ENCODE data around the gene EDC3.

The EDC3 gene

GRCh38 chr15:74627766-74628165, 68.1 kb downstream of the EDC3 start:
- no peak for DNase-seq (ENCODE audit: low read depth, low spot score)
- in situ Hi-C loops (cut with HindIII; ENCODE audit: low sequenced_read_pairs) = no loop called here

DNA sequence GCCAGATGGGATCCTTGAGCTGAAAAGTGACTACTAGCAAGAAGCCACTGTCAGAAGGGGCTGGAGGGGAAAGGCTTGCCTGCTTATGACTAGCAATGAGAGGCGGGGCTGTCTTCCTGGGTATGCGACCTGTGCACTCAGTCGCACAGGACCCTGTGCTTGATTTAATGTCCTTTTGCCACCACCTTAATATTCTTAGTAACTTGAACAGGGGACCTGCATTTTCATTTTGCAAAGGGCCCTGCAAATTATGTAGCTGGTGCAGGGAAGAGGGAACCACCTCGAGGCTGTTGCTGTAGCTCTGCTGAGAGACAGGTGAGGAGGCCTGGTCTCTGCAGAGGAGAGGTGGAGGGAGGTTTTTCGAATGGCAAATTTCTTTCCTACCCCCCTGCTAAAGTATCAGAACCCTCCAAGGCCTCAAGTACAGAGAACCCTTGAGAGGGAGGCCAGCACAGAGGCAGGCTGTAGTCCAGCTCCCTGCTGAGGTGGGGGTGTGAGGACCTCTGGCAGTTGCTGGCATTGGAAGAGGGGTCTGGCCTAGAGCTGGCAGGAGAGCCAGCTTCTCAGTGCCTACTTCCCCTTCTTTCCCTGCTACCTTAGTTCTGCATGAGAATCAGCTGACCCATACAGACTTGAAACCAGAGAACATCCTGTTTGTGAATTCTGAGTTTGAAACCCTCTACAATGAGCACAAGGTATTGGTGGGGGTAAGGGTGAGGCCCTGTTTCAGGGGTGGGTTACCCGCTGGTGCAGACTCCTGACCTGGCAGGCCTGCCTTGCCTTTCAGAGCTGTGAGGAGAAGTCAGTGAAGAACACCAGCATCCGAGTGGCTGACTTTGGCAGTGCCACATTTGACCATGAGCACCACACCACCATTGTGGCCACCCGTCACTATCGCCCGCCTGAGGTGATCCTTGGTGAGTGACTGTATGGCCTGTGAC, 68.8 kb downstream of the EDC3 start:
- DNase-seq (ENCODE audit: low read depth, low spot score) = no peak

More at GRCh38 chr15:74627766-74628165, 68.1 kb downstream of the EDC3 start:
- no peak overlapping the region for H3K4me3 ChIP-seq (ENCODE audit: low read depth, low read length)
- TF ChIP-seq CTCF (IDR thresholded peaks at IDR 0.05; ENCODE audit: low read depth, low read length) = no peak

DNA sequence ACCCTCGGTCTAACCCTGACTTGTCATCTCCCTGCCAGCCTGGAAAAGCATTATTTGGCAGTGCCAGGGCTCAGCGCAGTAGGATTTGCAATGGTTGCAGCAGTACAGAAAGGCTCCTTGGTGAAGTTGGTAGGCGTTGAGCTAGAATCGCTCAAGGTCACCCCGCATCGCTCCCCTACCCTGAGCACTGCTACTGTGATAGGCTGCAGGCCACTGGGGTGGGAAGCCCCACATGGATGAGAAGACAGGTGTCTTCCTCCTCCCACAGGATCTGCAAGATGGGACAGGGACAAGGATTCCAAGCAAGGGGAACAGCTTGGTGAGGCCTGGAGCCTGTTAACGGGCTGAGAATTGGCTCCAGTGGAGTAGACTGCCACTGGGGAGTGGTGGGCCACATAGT, 69.5 kb downstream of the EDC3 start:
- DNase-seq (ENCODE audit: low read depth, low spot score) = no peak
- in situ Hi-C loops (cut with HindIII; ENCODE audit: low sequenced_read_pairs) = no loop called here
- no peak overlapping the region for H3K4me3 ChIP-seq (ENCODE audit: low read depth, low read length)
- TF ChIP-seq CTCF (IDR thresholded peaks at IDR 0.05; ENCODE audit: low read depth, low read length) = no peak

More for the DNA sequence above, 68.8 kb downstream of the EDC3 start:
- TF ChIP-seq CTCF (IDR thresholded peaks at IDR 0.05; ENCODE audit: low read depth, low read length) = no peak
- in situ Hi-C loops (cut with HindIII; ENCODE audit: low sequenced_read_pairs) = no loop called here
- H3K4me3 ChIP-seq (ENCODE audit: low read depth, low read length) = no peak overlapping the region

GRCh38 chr15:74625693-74626092, 70.1 kb downstream of the EDC3 start:
- H3K4me3 ChIP-seq (ENCODE audit: low read depth, low read length) = no peak overlapping the region
- no peak for TF ChIP-seq CTCF (IDR thresholded peaks at IDR 0.05; ENCODE audit: low read depth, low read length)
- in situ Hi-C loops (cut with HindIII; ENCODE audit: low sequenced_read_pairs) = no loop called here
- DNase-seq (ENCODE audit: low read depth, low spot score) = no peak

DNA sequence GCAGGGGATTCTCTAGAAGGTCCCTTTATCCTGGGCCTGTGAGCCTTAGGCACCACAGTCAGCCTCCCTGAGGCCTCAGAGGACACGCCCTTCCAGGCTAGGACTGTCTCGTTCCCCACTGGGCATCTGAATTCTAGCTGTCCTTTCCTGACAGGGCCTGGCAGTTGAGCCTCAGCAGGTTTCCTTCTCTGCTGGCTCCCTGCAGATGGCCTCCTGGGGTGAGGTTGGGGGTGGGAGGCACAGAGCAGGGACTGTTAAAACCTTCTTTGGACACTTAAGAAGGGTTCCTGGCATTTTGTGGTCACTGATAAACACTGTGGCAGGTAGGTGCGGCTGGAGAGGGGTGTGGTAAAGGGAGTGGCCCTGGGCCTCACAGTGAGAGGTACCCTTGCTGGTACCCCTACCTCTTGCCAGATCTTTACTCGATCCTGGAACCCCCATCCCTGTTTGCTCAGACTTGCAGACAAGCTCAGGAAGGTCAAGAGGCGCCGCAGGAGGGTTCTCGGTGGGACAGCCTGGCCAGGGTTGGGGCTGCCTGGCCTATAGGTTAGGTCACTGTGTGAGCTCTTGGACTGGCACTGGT, 71.7 kb downstream of the EDC3 start:
- H3K4me3 ChIP-seq (ENCODE audit: low read depth, low read length) = no peak overlapping the region
- TF ChIP-seq CTCF (IDR thresholded peaks at IDR 0.05; ENCODE audit: low read depth, low read length) = no peak
- in situ Hi-C loops (cut with HindIII; ENCODE audit: low sequenced_read_pairs) = no loop called here
- no peak for DNase-seq (ENCODE audit: low read depth, low spot score)

GRCh38 chr15:74622758-74623157, 73.1 kb downstream of the EDC3 start:
- TF ChIP-seq CTCF (IDR thresholded peaks at IDR 0.05; ENCODE audit: low read depth, low read length) = no peak
- in situ Hi-C loops (cut with HindIII; ENCODE audit: low sequenced_read_pairs) = no loop called here
- no peak overlapping the region for H3K4me3 ChIP-seq (ENCODE audit: low read depth, low read length)
- no peak for DNase-seq (ENCODE audit: low read depth, low spot score)
